Measurements from ENCODE around the gene NCLN.

The NCLN gene

DNA sequence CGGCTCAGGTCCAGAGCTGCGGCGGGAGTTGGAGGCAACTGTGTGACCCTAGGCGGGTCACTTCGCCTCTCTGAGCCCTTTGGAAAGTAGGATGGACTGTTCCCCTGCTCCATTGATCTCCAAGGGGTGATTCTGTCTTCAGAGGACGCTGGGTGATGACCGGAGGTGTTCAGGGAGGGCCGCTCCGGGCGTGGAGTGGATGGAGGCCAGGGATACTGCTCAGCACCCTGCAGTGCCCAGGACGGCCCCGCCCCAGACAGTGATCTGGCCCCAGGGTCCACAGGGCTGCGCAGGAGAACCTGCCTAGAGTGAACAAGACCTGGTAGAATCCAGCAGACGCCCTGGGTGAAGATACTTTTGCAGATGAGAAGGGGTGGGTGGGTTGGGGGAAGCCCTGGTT, 7.0 kb downstream of the NCLN start:
- WGBS, 2 experiments: 96 to 98% methylated on average over 14 of the region's 14 CpGs
- H3K4me3 ChIP-seq (ENCODE audit: insufficient read depth, low read depth, low read length): no peak overlapping the region
- no peak overlapping the region for H3K27ac ChIP-seq (ENCODE audit: insufficient read depth, low read depth, low read length, poor library complexity, severe bottlenecking)
- H3K27me3 ChIP-seq (ENCODE audit: control insufficient read depth, insufficient read depth, low read length, poor library complexity, severe bottlenecking): no peaks in the 10 kb centered on the region
- no peaks in the 10 kb centered on the region for H3K4me1 ChIP-seq (ENCODE audit: control insufficient read depth, insufficient read depth, low read length)
- peaks cover 4% of the 10 kb centered on the region for H3K36me3 ChIP-seq (ENCODE audit: control insufficient read depth, insufficient read depth, low read length)
- no peaks in the 10 kb centered on the region for H3K9me3 ChIP-seq (ENCODE audit: control insufficient read depth, low read length)

DNA sequence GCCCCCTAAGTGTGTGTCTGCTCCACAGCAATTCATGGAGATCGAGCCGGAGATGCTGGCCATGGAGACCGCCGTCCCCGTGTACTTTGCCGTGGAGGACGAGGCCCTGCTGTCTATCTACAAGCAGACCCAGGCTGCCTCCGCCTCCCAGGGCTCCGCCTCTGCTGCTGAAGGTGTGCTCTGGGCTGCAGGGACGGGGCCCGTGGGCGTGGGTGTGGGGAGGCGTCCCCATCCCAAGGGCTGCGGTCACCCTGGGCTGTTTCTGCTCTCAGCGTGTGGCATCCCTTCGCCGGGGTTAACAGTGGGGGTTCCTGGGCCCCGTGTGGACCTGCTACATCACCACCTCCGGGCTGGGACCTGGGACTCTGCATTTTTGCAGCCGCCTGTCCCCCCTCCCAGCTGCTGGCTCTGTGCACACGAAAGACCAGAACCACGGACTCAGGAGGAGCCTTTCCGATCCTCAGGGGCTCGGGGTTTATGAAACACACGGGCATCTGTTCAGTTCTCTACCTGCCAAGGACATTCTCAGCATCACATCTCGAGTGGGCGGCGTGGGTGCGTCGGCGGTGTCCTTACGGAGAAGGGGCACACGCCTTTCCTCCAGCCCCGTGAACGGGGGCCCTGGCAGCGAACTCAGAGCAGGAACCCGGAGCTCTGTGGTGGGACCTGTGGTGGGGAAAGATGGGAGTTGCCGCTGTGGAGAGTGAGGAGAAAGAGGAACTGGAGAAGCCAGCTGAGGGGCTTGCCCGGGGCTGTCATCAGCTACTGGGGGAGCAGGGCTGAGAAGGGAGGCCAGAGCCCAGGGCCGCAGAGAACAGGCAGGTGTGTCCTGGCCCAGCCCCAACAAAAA, 7.8 kb downstream of the NCLN start:
- Histone ChIP-seq H3K9me3 (ENCODE audit: control insufficient read depth, low read length) (no peaks in the 10 kb centered on the region), H3K4me3 (ENCODE audit: insufficient read depth, low read depth, low read length) (no peak overlapping the region), H3K27me3 (ENCODE audit: control insufficient read depth, insufficient read depth, low read length, poor library complexity, severe bottlenecking) (no peaks in the 10 kb centered on the region), H3K27ac (ENCODE audit: insufficient read depth, low read depth, low read length, poor library complexity, severe bottlenecking) (no peak overlapping the region), H3K4me1 (ENCODE audit: control insufficient read depth, insufficient read depth, low read length) (no peaks in the 10 kb centered on the region), H3K36me3 (ENCODE audit: control insufficient read depth, insufficient read depth, low read length) (peaks cover 4% of the 10 kb centered on the region)
- WGBS, 2 experiments: 95 to 97% methylated on average over 40 of the region's 40 CpGs

DNA sequence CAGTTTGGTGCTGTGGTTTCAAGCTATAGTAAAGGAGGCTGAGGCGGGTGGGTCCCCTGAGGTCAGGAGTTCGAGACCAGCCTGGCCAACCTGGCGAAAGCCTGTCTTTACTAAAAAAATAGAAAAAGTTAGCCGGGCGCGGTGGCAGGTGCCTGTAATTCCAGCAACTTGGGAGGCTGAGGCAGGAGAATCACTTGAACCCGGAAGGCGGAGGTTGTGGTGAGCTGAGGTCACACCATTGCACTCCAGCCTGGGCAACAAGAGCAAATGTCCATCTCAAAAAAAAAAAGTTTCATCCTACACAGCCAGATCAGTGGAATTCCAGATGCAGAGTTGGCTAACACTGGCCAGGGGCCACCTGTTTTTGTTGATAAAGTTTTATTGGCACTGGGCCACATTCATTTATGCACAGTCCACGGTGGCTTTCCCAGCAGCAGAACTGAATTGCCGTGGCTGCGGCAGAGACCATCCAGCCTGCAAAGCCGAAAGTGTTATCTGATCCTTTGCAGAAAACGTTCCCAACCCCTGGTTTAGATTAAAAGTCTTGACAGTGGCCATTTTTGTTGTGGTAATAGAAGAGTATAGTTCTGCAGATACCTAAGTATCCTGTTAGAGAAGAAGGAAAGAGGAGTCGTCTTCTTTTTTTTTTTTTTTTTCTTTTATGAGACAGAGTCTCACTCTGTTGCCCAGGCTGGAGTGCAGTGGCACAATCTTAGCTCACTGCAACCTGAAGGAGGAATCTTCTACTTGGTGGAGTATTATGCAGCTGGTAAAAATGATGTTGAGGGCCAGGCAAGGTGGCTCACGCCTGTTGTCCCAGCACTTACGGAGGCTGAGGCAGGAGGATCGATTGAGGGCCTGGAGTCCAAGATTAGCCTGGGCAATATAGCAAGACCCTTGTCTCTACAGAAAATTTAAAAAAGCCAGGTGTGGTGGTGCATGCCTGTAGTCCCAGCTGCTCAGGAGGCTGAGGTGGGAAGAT, 8.7 kb downstream of the NCLN start:
- H3K4me3 ChIP-seq (ENCODE audit: insufficient read depth, low read depth, low read length): no peak overlapping the region
- H3K36me3 ChIP-seq (ENCODE audit: control insufficient read depth, insufficient read depth, low read length): no peaks in the 10 kb centered on the region
- no peak overlapping the region for H3K27ac ChIP-seq (ENCODE audit: insufficient read depth, low read depth, low read length, poor library complexity, severe bottlenecking)
- H3K27me3 ChIP-seq (ENCODE audit: control insufficient read depth, insufficient read depth, low read length, poor library complexity, severe bottlenecking): no peaks in the 10 kb centered on the region
- 88 to 89% methylated on average over 17 of the region's 17 CpGs for WGBS, 2 experiments
- H3K4me1 ChIP-seq (ENCODE audit: control insufficient read depth, insufficient read depth, low read length): no peaks in the 10 kb centered on the region
- H3K9me3 ChIP-seq (ENCODE audit: control insufficient read depth, low read length): no peaks in the 10 kb centered on the region

DNA sequence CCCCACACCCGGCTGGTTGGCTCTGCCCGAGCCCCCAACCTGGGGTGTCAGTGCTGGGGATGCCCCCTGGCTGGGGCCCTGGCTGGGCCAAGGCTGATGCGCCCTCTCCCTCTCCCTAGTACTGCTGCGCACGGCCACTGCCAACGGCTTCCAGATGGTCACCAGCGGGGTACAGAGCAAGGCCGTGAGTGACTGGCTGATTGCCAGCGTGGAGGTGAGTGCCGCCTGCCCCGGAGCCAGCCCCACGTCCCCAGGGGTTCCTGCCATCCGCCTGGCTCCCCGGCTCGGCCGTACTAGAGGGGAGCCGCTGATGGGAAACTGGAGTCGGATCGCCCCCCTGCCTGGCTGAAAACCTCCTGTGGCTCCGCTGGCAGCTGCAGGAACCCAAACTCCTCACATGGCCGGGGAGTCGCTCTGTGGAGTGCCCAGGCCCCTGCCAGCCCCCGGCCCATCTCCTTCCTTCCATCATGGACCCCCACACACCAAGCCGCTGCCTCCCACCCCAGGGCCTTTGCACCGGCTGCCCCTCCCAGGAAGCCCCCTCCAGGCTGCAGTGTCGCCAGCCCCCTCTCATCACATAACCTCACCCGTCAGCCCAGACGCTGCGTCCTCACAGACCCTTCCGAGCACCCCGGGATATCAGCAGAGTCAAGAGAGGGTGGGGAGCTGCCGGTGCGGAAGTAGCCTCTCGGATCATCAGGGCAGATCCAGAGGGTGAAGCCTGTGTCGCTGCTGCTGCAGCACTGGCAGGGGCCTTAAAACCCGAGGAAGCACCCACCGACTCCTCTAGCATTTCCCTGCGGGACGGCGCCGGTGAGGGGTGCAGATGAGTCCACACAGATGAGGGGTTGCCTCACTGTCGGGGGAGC, 10.6 kb downstream of the NCLN start:
- no peaks in the 10 kb centered on the region for H3K27me3 ChIP-seq (ENCODE audit: control insufficient read depth, insufficient read depth, low read length, poor library complexity, severe bottlenecking)
- no peak overlapping the region for H3K4me3 ChIP-seq (ENCODE audit: insufficient read depth, low read depth, low read length)
- H3K27ac ChIP-seq (ENCODE audit: insufficient read depth, low read depth, low read length, poor library complexity, severe bottlenecking): no peak overlapping the region
- no peaks in the 10 kb centered on the region for H3K4me1 ChIP-seq (ENCODE audit: control insufficient read depth, insufficient read depth, low read length)
- no peaks in the 10 kb centered on the region for H3K9me3 ChIP-seq (ENCODE audit: control insufficient read depth, low read length)
- 94 to 95% methylated on average over 42 of the region's 42 CpGs for WGBS, 2 experiments
- no peaks in the 10 kb centered on the region for H3K36me3 ChIP-seq (ENCODE audit: control insufficient read depth, insufficient read depth, low read length)

DNA sequence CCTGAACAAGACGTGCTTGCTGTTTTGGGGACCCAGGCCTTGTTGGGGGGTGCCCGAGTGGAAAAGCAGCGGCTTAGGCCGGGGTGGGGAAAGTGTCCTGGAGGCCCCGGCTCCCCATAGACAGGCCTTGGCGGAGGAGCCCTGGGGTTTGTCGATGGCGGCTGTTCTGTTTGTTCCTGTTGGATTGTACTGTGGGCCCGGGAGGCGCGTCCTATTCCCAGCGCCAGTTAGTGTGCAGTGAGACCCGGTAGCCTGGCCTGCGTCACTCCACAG, 11.1 kb downstream of the NCLN start:
- WGBS, 2 experiments: 97% methylated on average over 14 of the region's 14 CpGs
- Histone ChIP-seq H3K27ac (ENCODE audit: insufficient read depth, low read depth, low read length, poor library complexity, severe bottlenecking) (no peak overlapping the region), H3K27me3 (ENCODE audit: control insufficient read depth, insufficient read depth, low read length, poor library complexity, severe bottlenecking) (no peaks in the 10 kb centered on the region), H3K4me1 (ENCODE audit: control insufficient read depth, insufficient read depth, low read length) (no peaks in the 10 kb centered on the region), H3K4me3 (ENCODE audit: insufficient read depth, low read depth, low read length) (no peak overlapping the region), H3K9me3 (ENCODE audit: control insufficient read depth, low read length) (no peaks in the 10 kb centered on the region), H3K36me3 (ENCODE audit: control insufficient read depth, insufficient read depth, low read length) (no peaks in the 10 kb centered on the region)

DNA sequence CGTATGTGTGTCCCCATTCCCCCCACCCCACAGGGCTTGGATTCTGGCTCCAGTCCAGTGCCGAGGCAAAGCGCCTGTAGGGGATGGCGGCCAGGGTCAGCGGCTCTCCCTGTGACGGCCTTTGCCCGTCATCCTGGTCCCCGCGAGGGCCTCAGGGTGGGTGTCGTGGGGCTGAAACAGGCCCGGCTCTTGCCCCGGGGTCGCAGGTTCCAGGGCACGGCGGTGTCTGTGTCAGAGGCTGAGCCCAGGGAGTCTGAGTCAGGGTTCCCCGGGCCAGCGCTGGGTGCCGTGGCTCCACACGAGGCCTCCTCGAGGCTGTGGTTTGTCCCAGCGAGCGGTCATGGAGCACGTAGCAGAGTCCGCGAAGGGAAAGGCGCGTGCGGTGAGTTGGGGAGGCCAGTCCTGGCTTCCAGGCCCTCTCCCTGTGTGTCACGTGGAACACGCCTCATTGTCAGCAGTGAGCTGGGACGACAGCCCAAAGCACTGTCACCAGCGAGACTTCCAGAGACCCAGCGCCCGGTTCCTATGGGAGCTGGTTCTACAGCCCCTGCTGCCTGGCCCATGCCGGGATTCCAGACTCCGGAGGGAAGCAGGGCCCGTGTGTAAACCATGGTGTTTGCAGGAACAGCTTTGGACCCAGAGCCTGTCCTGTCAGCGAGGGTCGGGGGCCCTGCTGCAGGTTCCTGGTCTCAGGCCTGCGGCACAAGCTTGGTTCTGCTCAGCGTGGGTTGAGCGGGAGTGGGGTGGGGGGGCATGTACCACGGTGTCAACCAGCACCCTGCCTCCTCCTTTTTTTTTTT, 13.4 kb downstream of the NCLN start:
- no peaks in the 10 kb centered on the region for H3K36me3 ChIP-seq (ENCODE audit: control insufficient read depth, insufficient read depth, low read length)
- 93 to 96% methylated on average over 42 to 43 of the region's 43 CpGs for WGBS, 2 experiments

DNA sequence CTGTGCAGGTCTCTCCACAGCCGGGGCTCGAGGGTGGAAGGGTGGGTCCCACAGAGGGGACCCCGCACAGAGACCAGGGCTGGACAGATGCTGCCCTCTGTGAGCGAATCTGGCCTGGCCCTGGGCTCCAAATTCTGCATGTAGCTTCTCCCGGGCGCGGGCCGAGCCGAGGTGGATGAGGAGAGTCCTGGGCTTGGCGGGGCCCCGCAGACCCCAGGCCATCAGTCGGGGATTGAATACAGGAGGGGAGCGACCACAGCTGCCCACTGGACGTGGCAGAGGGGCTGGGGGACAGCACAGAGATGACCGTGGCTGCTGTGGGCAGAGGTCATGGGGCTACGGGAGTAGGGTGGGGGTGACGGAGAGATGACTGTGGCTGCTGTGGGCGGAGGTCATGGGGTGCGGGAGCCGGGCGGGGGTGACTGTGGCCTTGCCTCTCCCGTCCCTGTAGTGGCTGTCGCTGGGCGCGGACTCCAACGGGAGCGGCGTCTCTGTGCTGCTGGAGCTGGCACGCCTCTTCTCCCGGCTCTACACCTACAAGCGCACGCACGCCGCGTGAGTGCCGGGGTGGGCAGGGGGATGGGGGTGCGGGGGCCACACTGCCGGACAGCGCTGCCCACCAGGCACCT, 15.5 kb downstream of the NCLN start:
- Histone ChIP-seq H3K27me3 (ENCODE audit: control insufficient read depth, insufficient read depth, low read length, poor library complexity, severe bottlenecking) (no peaks in the 10 kb centered on the region), H3K36me3 (ENCODE audit: control insufficient read depth, insufficient read depth, low read length) (no peaks in the 10 kb centered on the region), H3K9me3 (ENCODE audit: control insufficient read depth, low read length) (no peaks in the 10 kb centered on the region), H3K27ac (ENCODE audit: insufficient read depth, low read depth, low read length, poor library complexity, severe bottlenecking) (no peak overlapping the region), H3K4me3 (ENCODE audit: insufficient read depth, low read depth, low read length) (no peak overlapping the region), H3K4me1 (ENCODE audit: control insufficient read depth, insufficient read depth, low read length) (no peaks in the 10 kb centered on the region)
- 95 to 96% methylated on average over 39 of the region's 39 CpGs for WGBS, 2 experiments

More for the DNA sequence above, 13.4 kb downstream of the NCLN start:
- Histone ChIP-seq H3K27me3 (ENCODE audit: control insufficient read depth, insufficient read depth, low read length, poor library complexity, severe bottlenecking) (no peaks in the 10 kb centered on the region), H3K9me3 (ENCODE audit: control insufficient read depth, low read length) (no peaks in the 10 kb centered on the region), H3K4me3 (ENCODE audit: insufficient read depth, low read depth, low read length) (no peak overlapping the region), H3K27ac (ENCODE audit: insufficient read depth, low read depth, low read length, poor library complexity, severe bottlenecking) (no peak overlapping the region), H3K4me1 (ENCODE audit: control insufficient read depth, insufficient read depth, low read length) (no peaks in the 10 kb centered on the region)

DNA sequence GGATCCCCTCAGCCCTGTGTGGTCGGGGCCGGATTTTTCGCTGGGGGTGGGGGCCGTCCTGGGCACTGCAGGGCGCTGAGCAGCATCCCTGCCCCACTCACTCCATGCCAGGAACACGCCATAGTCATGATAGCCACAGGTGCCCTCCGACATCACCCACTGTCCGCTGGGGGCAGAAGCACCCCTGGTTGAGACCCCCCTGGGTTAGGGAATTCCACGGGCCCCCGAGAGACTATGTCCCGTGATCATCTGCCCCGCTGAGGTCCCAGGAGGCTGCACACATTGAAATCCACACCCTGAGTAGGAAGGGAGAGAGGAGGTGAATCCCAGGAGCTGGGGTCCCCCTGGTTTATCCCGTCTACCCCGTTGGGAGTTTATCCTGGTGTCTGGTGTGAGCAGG, 16.2 kb downstream of the NCLN start:
- 94 to 96% methylated on average over 14 of the region's 14 CpGs for WGBS, 2 experiments
- peaks cover under 1% of the 10 kb centered on the region for H3K36me3 ChIP-seq (ENCODE audit: control insufficient read depth, insufficient read depth, low read length)
- no peaks in the 10 kb centered on the region for H3K4me1 ChIP-seq (ENCODE audit: control insufficient read depth, insufficient read depth, low read length)

DNA sequence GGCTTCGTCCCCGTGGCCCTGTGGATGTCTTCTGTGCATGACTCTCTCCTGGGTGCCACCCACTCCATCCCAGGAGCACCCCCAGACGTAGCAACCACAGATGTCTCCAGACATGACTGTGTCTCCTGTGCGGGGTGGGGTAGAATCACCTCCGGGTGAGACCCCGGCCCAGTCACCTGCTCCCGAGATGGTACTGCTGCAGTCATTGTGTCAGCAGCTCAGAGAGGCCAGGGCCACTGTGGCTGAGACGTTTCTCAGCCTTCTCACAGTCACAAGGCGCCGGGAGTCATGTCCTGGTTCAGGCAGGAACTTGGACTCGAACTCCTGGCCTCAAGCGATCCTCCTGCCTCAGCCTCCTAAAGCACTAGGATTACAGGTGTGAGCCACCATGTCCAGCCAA, 16.6 kb downstream of the NCLN start:
- no peaks in the 10 kb centered on the region for H3K27me3 ChIP-seq (ENCODE audit: control insufficient read depth, insufficient read depth, low read length, poor library complexity, severe bottlenecking)

More for the DNA sequence above, 16.2 kb downstream of the NCLN start:
- H3K4me3 ChIP-seq (ENCODE audit: insufficient read depth, low read depth, low read length): no peak overlapping the region
- no peak overlapping the region for H3K27ac ChIP-seq (ENCODE audit: insufficient read depth, low read depth, low read length, poor library complexity, severe bottlenecking)
- H3K27me3 ChIP-seq (ENCODE audit: control insufficient read depth, insufficient read depth, low read length, poor library complexity, severe bottlenecking): no peaks in the 10 kb centered on the region
- no peaks in the 10 kb centered on the region for H3K9me3 ChIP-seq (ENCODE audit: control insufficient read depth, low read length)

More for the DNA sequence above, 16.6 kb downstream of the NCLN start:
- Histone ChIP-seq H3K27ac (ENCODE audit: insufficient read depth, low read depth, low read length, poor library complexity, severe bottlenecking) (no peak overlapping the region), H3K4me1 (ENCODE audit: control insufficient read depth, insufficient read depth, low read length) (no peaks in the 10 kb centered on the region), H3K9me3 (ENCODE audit: control insufficient read depth, low read length) (no peaks in the 10 kb centered on the region), H3K36me3 (ENCODE audit: control insufficient read depth, insufficient read depth, low read length) (peaks cover 5% of the 10 kb centered on the region), H3K4me3 (ENCODE audit: insufficient read depth, low read depth, low read length) (no peak overlapping the region)
- WGBS, 2 experiments: 90 to 91% methylated on average over 12 of the region's 12 CpGs

All from ectodermal cell (in vitro differentiated cells).